NT2/D1 (cell line): ENCODE results near the gene NRG2.

Experiments used
- SUZ12 ChIP-seq: IDR thresholded peaks from 2 replicates; pipeline ENCODE4 v1.6.1; 2011; ENCODE audit not compliant: insufficient read length, insufficient read depth; ENCODE audit errors: extremely low read depth
- YY1 ChIP-seq: IDR thresholded peaks from 2 replicates; pipeline ENCODE4 v1.6.1; 2011; ENCODE audit not compliant: insufficient read length, insufficient read depth
- ZNF274 ChIP-seq: IDR thresholded peaks from 2 replicates; pipeline ENCODE4 v1.6.1; 2011; ENCODE audit warnings: mild to moderate bottlenecking, low read depth, low read length

- TF ChIP-seq YY1 = no peak
- TF ChIP-seq ZNF274 = no peak
- no peak for TF ChIP-seq SUZ12
Observed at GRCh38 chr5:139810341-139811273, 232.5 kb downstream of the NRG2 start.
